Endothelial cell of umbilical vein (primary cell): ENCODE measurements around the gene CIITA. TPM values are rescaled to one million over a fixed set of nuclear protein-coding genes. Genes with fewer than 3 reads are reported as not detected.

Experiments used
- BruUV-seq: library from RNA; stranded (reverse); fragments of 400-500 nt; replicated peaks from 2 replicates; lab custom pipeline; 2021; lab: Mats Ljungman, UMichigan
- CTCF ChIA-PET: fragments of 300-600, 350-600 bp; sonication (Branson Sonifier 250); formaldehyde crosslinking; loops from one replicate; lab custom pipeline; 2021; ENCODE audit warnings: antibody characterized with exemption, inconsistent platforms; lab: Charles Lee
- POLR2A ChIA-PET: fragments of 300-600, 350-600 bp; sonication (Branson Sonifier 250); formaldehyde crosslinking; loops from one replicate; lab custom pipeline; 2021; ENCODE audit warnings: antibody characterized with exemption, inconsistent platforms; lab: Charles Lee
- DNase-seq: peaks from one replicate; pipeline ENCODE4 v3.0.0-alpha.2; 2011; ENCODE audit warnings: low read depth, low spot score
- FAIRE-seq: peaks from 2 replicates; lab custom pipeline; 2011; peaks lifted over from hg19 to GRCh38; lab: Jason Lieb, UNC
- H2AFZ ChIP-seq: 2 replicates; pipeline ENCODE4 v1.6.0; 2012; ENCODE audit warnings: low read depth, low read length, control low read depth, inconsistent platforms
- H3K27ac ChIP-seq: 2 replicates; pipeline ENCODE4 v1.5.1; 2011; ENCODE audit warnings: low read depth, mild to moderate bottlenecking, control low read depth, low read length, moderate library complexity; ENCODE audit not compliant: insufficient read depth
- H3K27me3 ChIP-seq, 2 experiments: 2 replicates each; pipeline versions ENCODE4 v1.6.0 to v1.6.1; 2011; ENCODE audit warnings: low read length in 2 of 2, mixed read lengths in 1 of 2; ENCODE audit not compliant: control insufficient read depth in 2 of 2, insufficient read depth in 2 of 2
- H3K36me3 ChIP-seq, 2 experiments: 2 replicates in 1 of 2; 3 replicates in 1 of 2; pipeline ENCODE4 v1.5.1; 2011; ENCODE audit warnings: low read length in 2 of 2, mild to moderate bottlenecking in 1 of 2, moderate library complexity in 1 of 2; ENCODE audit not compliant: control insufficient read depth in 2 of 2, insufficient read depth in 2 of 2; ENCODE audit errors: extremely low read depth in 1 of 2
- H3K4me1 ChIP-seq: 3 replicates; pipeline ENCODE4 v1.5.1; 2011; ENCODE audit warnings: mild to moderate bottlenecking, low read length; ENCODE audit not compliant: control insufficient read depth, insufficient read depth; ENCODE audit errors: extremely low read depth
- H3K4me2 ChIP-seq: 2 replicates; pipeline ENCODE4 v1.6.1; 2011; ENCODE audit warnings: low read length, control low read depth, mixed read lengths; ENCODE audit not compliant: insufficient read depth
- H3K4me3 ChIP-seq, 3 experiments: fragments of 200-600 bp in 1 of 3; sonication (generic), shearing (Covaris generic) in 1 of 3; replicated peaks in 1 of 3; 2 replicates each; pipeline ENCODE4 v1.5.1; 2011 to 2016; ENCODE audit warnings: control low read depth in 3 of 3, low read length in 3 of 3, mild to moderate bottlenecking in 2 of 3, inconsistent platforms in 1 of 3, low read depth in 1 of 3, moderate library complexity in 1 of 3; ENCODE audit not compliant: insufficient read depth in 1 of 3
- H3K79me2 ChIP-seq: 2 replicates; pipeline ENCODE4 v1.6.0; 2012; ENCODE audit warnings: low read length, inconsistent platforms; ENCODE audit not compliant: control insufficient read depth, insufficient read depth
- H3K9ac ChIP-seq: replicated peaks from 2 replicates; pipeline ENCODE3; 2011; ENCODE audit warnings: low read length, control low read depth; ENCODE audit not compliant: insufficient read depth; ENCODE audit errors: extremely low read depth
- H3K9me1 ChIP-seq: replicated peaks from 3 replicates; pipeline ENCODE4 v1.6.0; 2011; ENCODE audit warnings: mild to moderate bottlenecking, low read length; ENCODE audit not compliant: control insufficient read depth, insufficient read depth; ENCODE audit errors: extremely low read depth
- H3K9me3 ChIP-seq: replicated peaks from 2 replicates; pipeline ENCODE4 v1.5.1; 2012; ENCODE audit warnings: low read length, inconsistent platforms; ENCODE audit not compliant: control insufficient read depth, insufficient read depth
- H4K20me1 ChIP-seq: replicated peaks from 2 replicates; pipeline ENCODE3; 2011; ENCODE audit warnings: mild to moderate bottlenecking, low read length; ENCODE audit not compliant: control insufficient read depth, insufficient read depth; ENCODE audit errors: extremely low read depth
- CTCF ChIP-seq, 2 donors: IDR thresholded peaks; 1 replicate in 1 of 2; 2 replicates in 1 of 2; pipeline ENCODE4 v1.5.1; 2011; ENCODE audit warnings: low read length in 2 of 2, mild to moderate bottlenecking in 2 of 2, moderate library complexity in 2 of 2, control low read depth in 1 of 2, inconsistent platforms in 1 of 2, low read depth in 1 of 2; ENCODE audit not compliant: insufficient read depth in 1 of 2; ENCODE audit errors: extremely low read depth in 1 of 2
- EZH2 ChIP-seq: IDR thresholded peaks from 2 replicates; pipeline ENCODE4 v1.6.1; 2012; ENCODE audit warnings: borderline replicate concordance, low read depth, mild to moderate bottlenecking, moderate library complexity, low read length, inconsistent platforms; ENCODE audit not compliant: severe bottlenecking
- FOS ChIP-seq: IDR thresholded peaks from 2 replicates; pipeline ENCODE4 v1.6.1; 2011; ENCODE audit warnings: mild to moderate bottlenecking, low read length, moderate library complexity, borderline replicate concordance; ENCODE audit not compliant: insufficient read depth
- GATA2 ChIP-seq: IDR thresholded peaks from 2 replicates; pipeline ENCODE4 v1.7.0; 2011; ENCODE audit warnings: low read depth, mild to moderate bottlenecking, moderate library complexity, mixed read lengths, low read length; ENCODE audit not compliant: insufficient read length, insufficient read depth
- JUN ChIP-seq: IDR thresholded peaks from 2 replicates; pipeline ENCODE4 v1.6.1; 2011; ENCODE audit warnings: borderline replicate concordance, low read depth; ENCODE audit not compliant: insufficient read length, insufficient read depth
- MAX ChIP-seq: IDR thresholded peaks from 2 replicates; pipeline ENCODE4 v1.6.1; 2011; ENCODE audit not compliant: insufficient read depth, insufficient read length
- MYC ChIP-seq: IDR thresholded peaks from one replicate; pipeline ENCODE4 v1.6.1; 2011; ENCODE audit warnings: mild to moderate bottlenecking, low read depth, low read length
- POLR2A ChIP-seq: IDR thresholded peaks from 2 replicates; pipeline ENCODE4 v1.6.1; 2012; ENCODE audit warnings: low read depth, mild to moderate bottlenecking, control low read depth, low read length
- POLR2AphosphoS5 ChIP-seq: IDR thresholded peaks from 2 replicates; pipeline ENCODE4 v1.6.1; 2012; ENCODE audit warnings: low read depth, mild to moderate bottlenecking, control low read depth, low read length, moderate library complexity; ENCODE audit not compliant: insufficient read depth
- dilution Hi-C: fragments of 300-500 bp; cut with MboI; formaldehyde crosslinking; loops from one replicate; pipeline ENCODE4 v1.15.0; 2019; ENCODE audit warnings: low sequenced_read_pairs; ENCODE audit not compliant: extremely low pct_ligation_motif_present
- intact Hi-C: fragments of 100-400 bp; cut with micrococcal nuclease; formaldehyde crosslinking; loops from one replicate; pipeline ENCODE4 v1.10.0; 2022
- polyA plus RNA-seq, 4 experiments: library from polyadenylated mRNA; depleted of rRNA in 3 of 4; stranded (reverse) in 3 of 4; unstranded in 1 of 4; fragments of >200 nt; gene quantifications; 2 replicates each; pipeline versions ENCODE4 v1.2.1 to v1.2.3, GENCODE V29; 2011 to 2012; ENCODE audit warnings: missing spikeins in 1 of 4
- total RNA-seq: library from RNA; stranded (reverse); gene quantifications from 2 replicates; pipeline ENCODE4 v1.2.3, GENCODE V29; 2021

CIITA gene
- total and polyA plus RNA-seq, 2 donors (not counting 3 experiments of a cell fraction or from before 2014, with no cell fraction given), result not detected

GRCh38 chr16:10972108-10972818, 95.3 kb downstream of the CIITA start:
- BruUV-seq, result no TSS peak
- Histone ChIP-seq H3K9ac (no peak overlapping the region), H3K27ac (no peak overlapping the region), H3K9me3 (no peaks in the 10 kb centered on the region), H3K9me1 (no peaks in the 10 kb centered on the region), H3K4me2 (no peak overlapping the region), H3K4me1 (no peaks in the 10 kb centered on the region), H2AFZ (no peak overlapping the region), H3K4me3 (no peak overlapping the region), H4K20me1 (no peaks in the 10 kb centered on the region), H3K36me3 (peaks cover 0 to 7% of the 10 kb centered on the region in 2 experiments), H3K27me3 (no peaks in the 10 kb centered on the region), H3K79me2 (no peaks in the 10 kb centered on the region)
- DNase-seq, result no peak
- TF ChIP-seq MYC (no peak), GATA2 (no peak), FOS (no peak), POLR2A (no peak), CTCF (IDR thresholded peaks at IDR 0.05; ENCODE audit: extremely low read depth in 1 of 2, insufficient read depth in 1 of 2, low read depth in 1 of 2, low read length in 2 of 2) (no peak), JUN (no peak), EZH2 (no peak), MAX (no peak), POLR2AphosphoS5 (no peak)
- ChIA-PET POLR2A (no interaction called here), CTCF (interaction anchor here (1.3 to 12.3 kb wide), 4 partner anchors 128 to 384 kb away, joined by 8 to 347 read pairs (median 18); partner anchors contain the start of gene SOCS1)
- dilution Hi-C loops, result no loop called here
- no peak for FAIRE-seq
- intact Hi-C loops, result loop anchor here (5.0 kb wide), 1 partner anchor 130 kb away; no protein-coding TSS in a partner anchor
